Hepatocyte (in vitro differentiated cells): ENCODE data around the gene GLP2R. TPM values are rescaled to one million over a fixed set of nuclear protein-coding genes. Genes with fewer than 3 reads are reported as not detected.

ENCODE experiments used
- DNase-seq: peaks from one replicate; pipeline ENCODE4 v3.0.0-alpha.2; 2016; ENCODE audit warnings: low spot score
- H2AFZ ChIP-seq: fragments of 200-600 bp; sonication (generic); 2 replicates; pipeline ENCODE4 v1.6.0; 2016; ENCODE audit warnings: antibody characterized with exemption, mild to moderate bottlenecking
- H3K27ac ChIP-seq: fragments of 200-600 bp; sonication (generic); 2 replicates; pipeline ENCODE4 v1.5.1; 2016; ENCODE audit warnings: mild to moderate bottlenecking
- H3K27me3 ChIP-seq: fragments of 200-600 bp; sonication (generic); 2 replicates; pipeline ENCODE4 v1.6.1; 2016
- H3K36me3 ChIP-seq: fragments of 200-600 bp; sonication (generic); replicated peaks from 2 replicates; pipeline ENCODE4 v1.5.1; 2016; ENCODE audit warnings: low read depth; ENCODE audit not compliant: insufficient read depth
- H3K4me1 ChIP-seq: fragments of 200-600 bp; sonication (generic); 2 replicates; pipeline ENCODE4 v1.5.1; 2016; ENCODE audit warnings: mild to moderate bottlenecking, moderate library complexity; ENCODE audit not compliant: insufficient read depth
- H3K4me2 ChIP-seq: fragments of 200-600 bp; sonication (generic); 2 replicates; pipeline ENCODE4 v1.6.0; 2016
- H3K4me3 ChIP-seq: fragments of 200-600 bp; sonication (generic); 2 replicates; pipeline ENCODE4 v1.5.1; 2016; ENCODE audit warnings: mild to moderate bottlenecking
- H3K79me2 ChIP-seq: fragments of 200-600 bp; sonication (generic); 2 replicates; pipeline ENCODE4 v1.6.0; 2017; ENCODE audit warnings: mild to moderate bottlenecking
- H3K9me2 ChIP-seq: fragments of 200-600 bp; sonication (generic); replicated peaks from 2 replicates; pipeline ENCODE4 v1.6.0; 2017; ENCODE audit warnings: mild to moderate bottlenecking; ENCODE audit not compliant: insufficient read depth
- H3K9me3 ChIP-seq: fragments of 200-600 bp; sonication (generic); 2 replicates; pipeline ENCODE4 v1.5.1; 2016; ENCODE audit warnings: low read depth, mild to moderate bottlenecking
- H4K20me1 ChIP-seq: fragments of 200-600 bp; sonication (generic); 2 replicates; pipeline ENCODE4 v1.6.0; 2016; ENCODE audit warnings: mild to moderate bottlenecking; ENCODE audit not compliant: insufficient read depth, poor library complexity, severe bottlenecking
- CTCF ChIP-seq: fragments of 200-600 bp; sonication (generic); IDR thresholded peaks from 2 replicates; pipeline ENCODE4 v1.5.1; 2016; ENCODE audit warnings: antibody characterized with exemption, mild to moderate bottlenecking; ENCODE audit not compliant: poor library complexity
- EZH2 ChIP-seq: fragments of 200-600 bp; sonication (generic); IDR thresholded peaks from 2 replicates; pipeline ENCODE4 v1.6.1; 2016; ENCODE audit warnings: antibody characterized with exemption, mild to moderate bottlenecking, borderline replicate concordance
- EZH2phosphoT487 ChIP-seq: fragments of 200-600 bp; sonication (generic); IDR thresholded peaks from one replicate; pipeline ENCODE4 v1.6.1; 2018; ENCODE audit warnings: antibody characterized with exemption, mild to moderate bottlenecking, low read depth, moderate library complexity; ENCODE audit not compliant: unreplicated experiment, severe bottlenecking
- WGBS: methylation state at CpG from one replicate; pipeline ENCODE4 v1.1.6; 2016; ENCODE audit warnings: low lambda C conversion rate; ENCODE audit errors: missing lambda C conversion rate; 5-methylcytosine and 5-hydroxymethylcytosine counted together
- polyA plus RNA-seq: library from polyadenylated mRNA; unstranded; fragments of >200 nt; fragmentation: Nextera tagmentation; extraction: Ambion mirVana; gene quantifications from 2 replicates; pipeline ENCODE4 v1.2.1, GENCODE V29; 2016
- total RNA-seq: library from RNA; depleted of rRNA; stranded (reverse); fragments of >200 nt; gene quantifications from 2 replicates; pipeline ENCODE4 v1.2.3, GENCODE V29; 2014

GLP2R gene
- total and polyA plus RNA-seq, 2 experiments from 2014 or later: 1.5 to 3.3 TPM

- Histone ChIP-seq H3K79me2 (no peaks in the 10 kb centered on the region), H2AFZ (no peak overlapping the region), H3K9me2 (no peaks in the 10 kb centered on the region), H3K36me3 (no peaks in the 10 kb centered on the region), H3K9me3 (no peaks in the 10 kb centered on the region), H3K4me1 (peaks cover 8% of the 10 kb centered on the region), H3K27me3 (no peaks in the 10 kb centered on the region), H3K4me2 (no peak overlapping the region), H3K4me3 (no peak overlapping the region), H4K20me1 (no peaks in the 10 kb centered on the region), H3K27ac (peak overlapping the region; percentile 71)
- 81% methylated on average over 21 of the region's 21 CpGs for WGBS
- DNase-seq: no peak
- TF ChIP-seq EZH2 (no peak), EZH2phosphoT487 (no peak), CTCF (no peak)
Measured at GRCh38 chr17:9899280-9900043, 73.7 kb downstream of the GLP2R start.

- 62% methylated on average over 8 of the region's 8 CpGs for WGBS
- H4K20me1 ChIP-seq: no peaks in the 10 kb centered on the region
- H3K9me2 ChIP-seq: no peaks in the 10 kb centered on the region
- no peaks in the 10 kb centered on the region for H3K79me2 ChIP-seq
- peak overlapping the region; percentile 71 for H3K27ac ChIP-seq
- H3K4me2 ChIP-seq: peak overlapping the region; percentile 35
- H3K36me3 ChIP-seq: no peaks in the 10 kb centered on the region
- TF ChIP-seq EZH2 (no peak), CTCF (no peak), EZH2phosphoT487 (no peak)
- H3K9me3 ChIP-seq: no peaks in the 10 kb centered on the region
- H3K27me3 ChIP-seq: no peaks in the 10 kb centered on the region
- no peak overlapping the region for H3K4me3 ChIP-seq
- no peak overlapping the region for H2AFZ ChIP-seq
- H3K4me1 ChIP-seq: peaks cover 8% of the 10 kb centered on the region
- DNase-seq: no peak
Measured at GRCh38 chr17:9900044-9900594, 74.4 kb downstream of the GLP2R start.

GRCh38 chr17:9900784-9901183 lies 75.1 kb downstream of the GLP2R start:
- H3K27ac ChIP-seq: peak overlapping the region; percentile 71
- peaks cover 8% of the 10 kb centered on the region for H3K4me1 ChIP-seq
- peak overlapping the region; percentile 35 for H3K4me2 ChIP-seq
- no peaks in the 10 kb centered on the region for H3K36me3 ChIP-seq
- H3K79me2 ChIP-seq: no peaks in the 10 kb centered on the region
- no peak overlapping the region for H3K4me3 ChIP-seq
- H4K20me1 ChIP-seq: no peaks in the 10 kb centered on the region
- DNase-seq: no peak
- H2AFZ ChIP-seq: no peak overlapping the region
- 35% methylated on average over 8 of the region's 8 CpGs for WGBS
- H3K9me2 ChIP-seq: no peaks in the 10 kb centered on the region
- no peak for TF ChIP-seq EZH2phosphoT487
- no peaks in the 10 kb centered on the region for H3K9me3 ChIP-seq
- no peaks in the 10 kb centered on the region for H3K27me3 ChIP-seq

GRCh38 chr17:9902120-9902519 lies 76.4 kb downstream of the GLP2R start:
- DNase-seq: no peak
- peaks cover 8% of the 10 kb centered on the region for H3K4me1 ChIP-seq
- H3K9me2 ChIP-seq: no peaks in the 10 kb centered on the region
- WGBS: 40% methylated on average over 2 of the region's 2 CpGs
- no peak overlapping the region for H3K4me3 ChIP-seq
- no peaks in the 10 kb centered on the region for H3K9me3 ChIP-seq
- no peak overlapping the region for H3K4me2 ChIP-seq
- no peaks in the 10 kb centered on the region for H3K27me3 ChIP-seq
- no peaks in the 10 kb centered on the region for H4K20me1 ChIP-seq
- TF ChIP-seq CTCF (no peak), EZH2 (no peak), EZH2phosphoT487 (no peak)
- no peaks in the 10 kb centered on the region for H3K79me2 ChIP-seq
- H3K27ac ChIP-seq: no peak overlapping the region
- no peak overlapping the region for H2AFZ ChIP-seq
- H3K36me3 ChIP-seq: no peaks in the 10 kb centered on the region
